Erythroblast (primary cell): ENCODE measurements around the gene CERKL.

Source experiments
- GATA1 ChIP-seq: IDR thresholded peaks from 2 replicates; pipeline ENCODE4 v1.6.1; 2011; ENCODE audit warnings: low read depth, mild to moderate bottlenecking, control low read depth, low read length, moderate library complexity
- POLR2A ChIP-seq: IDR thresholded peaks from 2 replicates; pipeline ENCODE4 v1.6.1; 2011; ENCODE audit warnings: mild to moderate bottlenecking, low read length

- TF ChIP-seq POLR2A (no peak), GATA1 (no peak)
These were observed 23.4 kb upstream of the CERKL start, which contains the start of gene NEUROD1 for GRCh38 chr2:181680055-181680936.
